PFSK-1 (cell line): ENCODE results near the gene TNS1.

ENCODE experiments used
- POLR2AphosphoS5 ChIP-seq: IDR thresholded peaks from 2 replicates; pipeline ENCODE4 v1.6.1; 2012; ENCODE audit warnings: low read depth, mild to moderate bottlenecking, control low read depth, low read length, moderate library complexity
- SIN3A ChIP-seq: IDR thresholded peaks from 2 replicates; pipeline ENCODE4 v1.6.1; 2012; ENCODE audit warnings: mild to moderate bottlenecking, low read length, moderate library complexity, borderline replicate concordance; ENCODE audit not compliant: insufficient read depth

GRCh38 chr2:217872319-217872718 is 130.5 kb downstream of the TNS1 start:
- no peak for TF ChIP-seq POLR2AphosphoS5
- TF ChIP-seq SIN3A, result no peak
